CD8-positive, alpha-beta memory T cell (primary cell): Measurements from ENCODE around the gene CD300E. TPM values are rescaled to one million over a fixed set of nuclear protein-coding genes. Genes with fewer than 3 reads are reported as not detected.

Experiments used
- CTCF ChIA-PET: fragments of 350-600 bp; sonication (Branson Sonifier 250); formaldehyde crosslinking; loops from one replicate; lab custom pipeline; 2021; ENCODE audit warnings: antibody characterized with exemption; lab: Charles Lee
- POLR2A ChIA-PET: fragments of 350-600 bp; sonication (Branson Sonifier 250); formaldehyde crosslinking; loops from one replicate; lab custom pipeline; 2021; ENCODE audit warnings: antibody characterized with exemption; lab: Charles Lee
- DNase-seq, 5 donors: peaks; one replicate each; pipeline versions ENCODE4 v3.0.0 to v3.0.0-alpha.2; 2020 to 2022; ENCODE audit warnings: mixed read lengths in 1 of 5
- H3K27ac ChIP-seq: one replicate; pipeline ENCODE4 v1.7.0; 2013; ENCODE audit warnings: low read depth, mild to moderate bottlenecking, low read length, moderate library complexity
- H3K27me3 ChIP-seq: 2 replicates; pipeline ENCODE4 v1.7.0; 2013; ENCODE audit warnings: low read length, mild to moderate bottlenecking; ENCODE audit not compliant: insufficient read depth, poor library complexity, severe bottlenecking
- H3K36me3 ChIP-seq: 2 replicates; pipeline ENCODE4 v1.7.0; 2013; ENCODE audit warnings: mild to moderate bottlenecking, low read length, moderate library complexity; ENCODE audit not compliant: insufficient read depth
- H3K4me1 ChIP-seq: 2 replicates; pipeline ENCODE4 v1.7.0; 2013; ENCODE audit warnings: mild to moderate bottlenecking, low read length, moderate library complexity; ENCODE audit not compliant: insufficient read depth
- H3K4me3 ChIP-seq: 2 replicates; pipeline ENCODE4 v1.7.0; 2013; ENCODE audit warnings: mild to moderate bottlenecking, low read length
- H3K9me3 ChIP-seq: 2 replicates; pipeline ENCODE4 v1.7.0; 2013; ENCODE audit warnings: mild to moderate bottlenecking, low read length
- H3K27ac Mint-ChIP-seq, 8 donors: one replicate each; pipeline ENCODE4 v1.8.0; 2020 to 2021; ENCODE audit warnings: mixed read lengths in 8 of 8, mild to moderate bottlenecking in 6 of 8, inconsistent platforms in 3 of 8, moderate library complexity in 3 of 8
- H3K27me3 Mint-ChIP-seq, 2 donors: one replicate each; pipeline ENCODE4 v1.8.0; 2020 to 2021; ENCODE audit warnings: mixed read lengths in 2 of 2, mild to moderate bottlenecking in 1 of 2, moderate library complexity in 1 of 2
- H3K36me3 Mint-ChIP-seq, 3 donors: one replicate each; pipeline ENCODE4 v1.8.0; 2020 to 2021; ENCODE audit warnings: mixed read lengths in 3 of 3, inconsistent platforms in 1 of 3, mild to moderate bottlenecking in 1 of 3
- H3K4me1 Mint-ChIP-seq, 3 donors: one replicate each; pipeline ENCODE4 v1.8.0; 2020 to 2021; ENCODE audit warnings: mixed read lengths in 3 of 3, inconsistent platforms in 1 of 3, mild to moderate bottlenecking in 1 of 3
- H3K4me3 Mint-ChIP-seq, 7 donors: one replicate each; pipeline ENCODE4 v1.8.0; 2020 to 2021; ENCODE audit warnings: mixed read lengths in 7 of 7, mild to moderate bottlenecking in 6 of 7, moderate library complexity in 4 of 7, inconsistent platforms in 2 of 7
- H3K9me3 Mint-ChIP-seq, 5 donors: one replicate each; pipeline ENCODE4 v1.8.0; 2020 to 2022; ENCODE audit warnings: mixed read lengths in 5 of 5, mild to moderate bottlenecking in 3 of 5, moderate library complexity in 2 of 5, inconsistent platforms in 1 of 5
- polyA plus RNA-seq: library from polyadenylated mRNA; unstranded; fragments of 300-500 nt; fragmentation: Illumina TruSeq; gene quantifications from one replicate; pipeline ENCODE4 v1.2.3, GENCODE V29; 2021
- total RNA-seq, 2 experiments: library from RNA; stranded (reverse); gene quantifications; one replicate each; pipeline ENCODE4 v1.2.3, GENCODE V29; 2021

The CD300E gene
- total and polyA plus RNA-seq, 3 experiments from 2014 or later: not detected

DNA sequence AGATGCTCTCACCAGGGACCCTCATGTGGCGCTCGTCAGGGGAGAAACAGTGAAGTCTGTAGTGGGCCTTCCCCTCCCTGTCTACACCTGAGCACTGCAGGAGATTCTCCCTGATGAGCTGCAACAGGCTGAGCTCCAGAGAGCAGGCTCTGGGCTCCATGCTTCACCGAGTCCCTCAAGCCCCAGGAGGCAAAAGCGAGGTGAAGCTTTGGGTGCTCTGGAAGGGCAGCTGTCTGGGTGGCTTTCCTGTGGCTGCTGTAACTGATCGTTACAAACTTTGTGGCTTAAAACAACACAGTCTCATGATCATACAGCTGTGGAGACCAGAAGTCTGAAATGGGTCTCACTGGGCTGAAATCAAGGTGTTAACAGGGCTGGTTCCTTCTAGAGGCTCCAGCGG lies 19.3 kb downstream of the CD300E start:
- Histone ChIP-seq H3K9me3 (no peaks in the 10 kb centered on the region), H3K4me1 (peaks cover 4% of the 10 kb centered on the region), H3K27ac (no peak overlapping the region), H3K27me3 (peaks cover 7% of the 10 kb centered on the region), H3K4me3 (no peak overlapping the region), H3K36me3 (no peaks in the 10 kb centered on the region)
- ChIA-PET POLR2A (no interaction called here), CTCF (interaction anchor here (1.3 kb wide), 1 partner anchor 236 kb away, joined by 4 read pairs; no protein-coding TSS in a partner anchor)
- Mint-ChIP-seq H3K9me3 (no peaks in the 10 kb centered on the region), H3K36me3 (no peaks in the 10 kb centered on the region), H3K4me1 (peaks cover 0 to 3% (median 0%) of the 10 kb centered on the region in 3 donors), H3K27ac (no peak overlapping the region), H3K27me3 (peaks cover 19 to 67% of the 10 kb centered on the region in 2 donors), H3K4me3 (no peak overlapping the region)
- no peak for DNase-seq

GRCh38 chr17:74603746-74604145 lies 19.8 kb downstream of the CD300E start:
- peaks cover 7% of the 10 kb centered on the region for H3K27me3 ChIP-seq
- peaks cover 8% of the 10 kb centered on the region for H3K4me1 ChIP-seq

DNA sequence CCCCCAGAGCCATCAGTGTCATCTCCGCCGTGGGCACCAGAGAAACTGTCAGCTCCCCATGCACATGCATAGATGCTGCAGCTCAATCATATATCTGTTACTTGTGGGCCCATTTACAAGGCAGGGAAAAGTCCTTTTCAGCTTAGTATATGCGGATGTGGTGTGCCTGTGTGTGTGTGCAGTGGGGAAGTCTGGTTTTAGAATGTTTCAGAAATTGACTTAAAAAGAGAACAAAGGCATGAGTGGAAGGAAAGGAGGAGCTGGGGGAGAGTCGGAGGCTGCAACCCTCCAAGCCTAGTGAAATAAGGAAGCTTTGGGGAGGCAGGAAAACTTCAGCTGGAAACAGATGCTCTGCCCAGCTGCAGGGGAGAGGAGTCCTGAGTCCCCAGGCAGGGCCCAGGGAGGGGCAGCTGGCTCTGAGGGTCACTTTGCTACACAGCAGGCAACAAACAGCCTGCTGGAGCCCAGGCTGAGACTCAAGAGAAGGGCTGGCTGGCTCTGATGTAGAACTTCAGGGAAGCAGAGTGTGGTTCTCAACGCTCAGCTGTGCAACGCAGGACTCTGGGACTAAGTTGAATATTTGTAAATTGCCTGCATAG lies 20.4 kb downstream of the CD300E start:
- Mint-ChIP-seq H3K9me3 (no peaks in the 10 kb centered on the region), H3K36me3 (no peaks in the 10 kb centered on the region), H3K27me3 (peaks cover 23 to 69% of the 10 kb centered on the region in 2 donors), H3K27ac (peak overlapping the region in 1 of 8 donors; percentile 5), H3K4me1 (peaks cover 0 to 4% (median 3%) of the 10 kb centered on the region in 3 donors), H3K4me3 (no peak overlapping the region)
- CTCF ChIA-PET: interaction anchor here (0.8 to 1.3 kb wide), 2 partner anchors 16 to 235 kb away, joined by 3 to 4 read pairs; no protein-coding TSS in a partner anchor
- no peak overlapping the region for H3K4me3 ChIP-seq
- no peaks in the 10 kb centered on the region for H3K9me3 ChIP-seq
- no peaks in the 10 kb centered on the region for H3K36me3 ChIP-seq
- peaks cover 7% of the 10 kb centered on the region for H3K27me3 ChIP-seq
- no peak for DNase-seq
- H3K4me1 ChIP-seq: peaks cover 9% of the 10 kb centered on the region
- no peak overlapping the region for H3K27ac ChIP-seq
- POLR2A ChIA-PET: no interaction called here

More at GRCh38 chr17:74603746-74604145, 19.8 kb downstream of the CD300E start:
- no peak for DNase-seq
- no peaks in the 10 kb centered on the region for H3K9me3 Mint-ChIP-seq
- peaks cover 0 to 3% (median under 1%) of the 10 kb centered on the region in 3 donors for H3K4me1 Mint-ChIP-seq
- CTCF ChIA-PET: interaction anchor here (0.8 to 1.3 kb wide), 2 partner anchors 16 to 236 kb away, joined by 3 to 4 read pairs; no protein-coding TSS in a partner anchor
- no peak overlapping the region for H3K4me3 Mint-ChIP-seq
- H3K36me3 Mint-ChIP-seq: no peaks in the 10 kb centered on the region
- H3K4me3 ChIP-seq: no peak overlapping the region
- H3K36me3 ChIP-seq: no peaks in the 10 kb centered on the region
- POLR2A ChIA-PET: no interaction called here
- no peak overlapping the region for H3K27ac Mint-ChIP-seq
- no peaks in the 10 kb centered on the region for H3K9me3 ChIP-seq
- peaks cover 23 to 67% of the 10 kb centered on the region in 2 donors for H3K27me3 Mint-ChIP-seq
- no peak overlapping the region for H3K27ac ChIP-seq

DNA sequence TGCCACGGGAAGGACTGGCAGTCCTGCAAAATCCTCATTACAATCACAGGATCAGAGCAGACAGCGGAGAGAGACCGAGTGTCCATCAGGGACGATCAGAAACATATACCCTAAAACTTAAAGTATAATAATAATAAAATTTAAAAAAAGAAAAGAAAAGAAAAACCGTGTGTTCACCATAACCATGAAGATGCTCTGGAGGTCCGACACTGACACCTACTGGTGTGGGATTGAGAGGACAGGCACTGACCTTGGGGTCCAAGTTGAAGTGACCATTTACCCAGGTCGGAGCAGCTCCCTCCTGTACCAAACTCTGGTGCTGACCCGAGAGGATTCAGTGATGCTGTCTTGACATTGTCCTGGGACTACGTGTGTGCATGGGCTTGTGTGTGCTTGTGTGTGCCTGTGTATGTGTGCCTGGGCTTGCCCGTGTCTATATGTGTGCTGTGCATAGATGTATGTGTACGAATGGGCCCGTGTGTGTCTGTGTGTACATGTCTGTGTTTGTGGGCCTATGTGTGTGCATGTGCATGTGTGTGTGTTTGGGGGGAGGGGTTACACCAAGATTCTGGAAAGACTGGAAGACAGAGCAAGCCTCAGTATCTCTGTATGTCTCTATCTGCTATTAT lies 21.5 kb downstream of the CD300E start:
- no peak overlapping the region for H3K27ac Mint-ChIP-seq
- H3K4me1 Mint-ChIP-seq: peaks cover 0 to 4% (median 3%) of the 10 kb centered on the region in 3 donors
- Histone ChIP-seq H3K36me3 (no peaks in the 10 kb centered on the region), H3K27ac (no peak overlapping the region), H3K9me3 (no peaks in the 10 kb centered on the region), H3K4me3 (no peak overlapping the region), H3K27me3 (peaks cover 7% of the 10 kb centered on the region), H3K4me1 (peaks cover 9% of the 10 kb centered on the region)
- H3K36me3 Mint-ChIP-seq: no peaks in the 10 kb centered on the region
- peak in 2 of 5 donors; percentile 6 to 16 for DNase-seq
- ChIA-PET POLR2A (no interaction called here), CTCF (no interaction called here)
- no peaks in the 10 kb centered on the region for H3K9me3 Mint-ChIP-seq
- H3K4me3 Mint-ChIP-seq: no peak overlapping the region
- peaks cover 24 to 71% of the 10 kb centered on the region in 2 donors for H3K27me3 Mint-ChIP-seq

GRCh38 chr17:74599448-74599939 lies 24.0 kb downstream of the CD300E start:
- no peak overlapping the region for H3K27ac ChIP-seq
- H3K4me1 ChIP-seq: peaks cover 9% of the 10 kb centered on the region
- H3K27ac Mint-ChIP-seq: no peak overlapping the region
- POLR2A ChIA-PET: no interaction called here
- no peak overlapping the region for H3K4me3 Mint-ChIP-seq
- H3K36me3 ChIP-seq: no peaks in the 10 kb centered on the region
- CTCF ChIA-PET: interaction anchor here (1.0 kb wide), 1 partner anchor 231 kb away, joined by 3 read pairs; no protein-coding TSS in a partner anchor
- H3K4me3 ChIP-seq: no peak overlapping the region
- no peaks in the 10 kb centered on the region for H3K9me3 Mint-ChIP-seq
- no peak for DNase-seq
- no peaks in the 10 kb centered on the region for H3K36me3 Mint-ChIP-seq
- peaks cover 31 to 74% of the 10 kb centered on the region in 2 donors for H3K27me3 Mint-ChIP-seq
- peaks cover 0 to 4% (median 3%) of the 10 kb centered on the region in 3 donors for H3K4me1 Mint-ChIP-seq
- peaks cover 7% of the 10 kb centered on the region for H3K27me3 ChIP-seq
- no peaks in the 10 kb centered on the region for H3K9me3 ChIP-seq

DNA sequence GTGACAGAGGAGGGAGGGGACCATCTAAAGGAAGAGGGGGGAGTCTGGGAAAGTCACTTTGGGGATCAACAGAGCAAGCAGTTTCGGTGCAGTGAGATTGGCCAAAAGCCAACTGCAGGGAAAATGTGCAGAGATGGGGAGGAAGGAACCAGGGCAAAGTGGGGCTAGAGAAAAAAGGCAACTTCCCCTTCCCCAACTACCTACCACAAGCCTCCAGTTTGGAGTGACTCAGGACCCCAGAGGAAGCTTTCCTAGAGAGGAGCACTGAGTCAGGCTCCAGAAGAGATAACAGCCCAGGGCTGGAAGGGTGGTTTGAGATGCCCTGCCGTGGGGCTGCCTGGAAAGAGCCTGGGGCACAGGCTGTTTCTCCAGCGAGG lies 24.5 kb downstream of the CD300E start:
- Mint-ChIP-seq H3K27me3 (peaks cover 31 to 74% of the 10 kb centered on the region in 2 donors), H3K9me3 (no peaks in the 10 kb centered on the region), H3K27ac (no peak overlapping the region), H3K36me3 (no peaks in the 10 kb centered on the region), H3K4me1 (peaks cover 0 to 4% (median 3%) of the 10 kb centered on the region in 3 donors), H3K4me3 (no peak overlapping the region)
- CTCF ChIA-PET: no interaction called here
- Histone ChIP-seq H3K27me3 (peaks cover 7% of the 10 kb centered on the region), H3K4me1 (peaks cover 9% of the 10 kb centered on the region), H3K36me3 (no peaks in the 10 kb centered on the region), H3K9me3 (no peaks in the 10 kb centered on the region), H3K27ac (no peak overlapping the region), H3K4me3 (no peak overlapping the region)
- POLR2A ChIA-PET: no interaction called here
- no peak for DNase-seq

DNA sequence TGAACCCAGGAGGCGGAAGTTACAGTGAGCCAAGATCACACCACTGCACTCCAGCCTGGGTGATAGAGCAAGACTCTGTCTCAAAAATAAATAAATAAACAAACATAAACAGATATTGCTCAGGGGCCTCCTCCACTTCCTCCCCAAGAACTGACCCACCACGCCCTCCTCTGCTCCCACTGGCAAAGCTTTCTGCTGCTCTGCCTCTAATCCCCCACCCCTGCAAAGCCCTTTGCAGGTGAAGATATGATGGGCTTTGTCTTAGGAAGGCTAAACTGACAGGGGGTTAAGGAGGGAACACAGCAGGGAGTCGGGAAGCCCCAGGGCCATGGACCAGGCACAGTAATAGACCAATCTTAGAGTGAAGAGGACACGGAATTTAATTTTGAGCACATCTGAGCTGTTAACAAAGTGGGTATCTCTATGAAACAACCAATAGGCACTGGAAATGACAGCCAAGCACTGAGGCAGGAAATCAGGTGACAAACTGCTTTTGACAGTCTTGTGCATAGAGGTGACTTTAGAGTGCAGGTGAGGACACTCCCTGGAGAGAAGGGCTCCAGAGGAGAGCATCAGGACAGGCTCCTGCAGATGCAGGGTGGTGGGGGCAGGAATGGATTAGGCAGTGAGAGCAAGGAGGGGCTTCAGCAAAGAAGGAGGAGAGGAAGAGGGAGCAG lies 25.1 kb downstream of the CD300E start:
- Mint-ChIP-seq H3K27ac (no peak overlapping the region), H3K36me3 (no peaks in the 10 kb centered on the region), H3K4me1 (peaks cover 0 to 4% (median 3%) of the 10 kb centered on the region in 3 donors), H3K9me3 (no peaks in the 10 kb centered on the region), H3K27me3 (peaks cover 31 to 73% of the 10 kb centered on the region in 2 donors), H3K4me3 (no peak overlapping the region)
- CTCF ChIA-PET: no interaction called here
- H3K27ac ChIP-seq: no peak overlapping the region
- H3K4me3 ChIP-seq: no peak overlapping the region
- peaks cover 7% of the 10 kb centered on the region for H3K27me3 ChIP-seq
- H3K9me3 ChIP-seq: no peaks in the 10 kb centered on the region
- no peaks in the 10 kb centered on the region for H3K36me3 ChIP-seq
- DNase-seq: no peak
- POLR2A ChIA-PET: no interaction called here
- H3K4me1 ChIP-seq: peaks cover 9% of the 10 kb centered on the region
